Ovary (tissue), 9 donors: ENCODE results near the gene TENM3. TPM values are rescaled to one million over a fixed set of nuclear protein-coding genes. Genes with fewer than 3 reads are reported as not detected.

ENCODE experiments used
- DNase-seq, 5 donors: peaks; one replicate each; pipeline ENCODE4 v3.0.0-alpha.2; 2019 to 2020
- H3K27ac ChIP-seq, 2 donors: fragments of 200-600 bp; one replicate each; pipeline versions ENCODE4 v1.5.1 to v1.8.0; 2019 to 2022
- H3K27me3 ChIP-seq: fragments of 200-600 bp; one replicate; pipeline ENCODE4 v1.8.0; 2022
- H3K36me3 ChIP-seq: fragments of 200-600 bp; sonication (generic); one replicate; pipeline ENCODE4 v1.5.1; 2019
- H3K4me1 ChIP-seq: one replicate; pipeline ENCODE4 v1.8.1; 2013; ENCODE audit warnings: mild to moderate bottlenecking, moderate library complexity; ENCODE audit not compliant: insufficient read depth
- H3K4me3 ChIP-seq: fragments of 200-600 bp; sonication (generic); one replicate; pipeline ENCODE4 v1.5.1; 2017
- H3K9me3 ChIP-seq, 2 donors: fragments of 200-600 bp in 1 of 2; sonication (generic) in 1 of 2; one replicate each; pipeline versions ENCODE4 v1.5.1 to v1.8.1; 2013 to 2019; ENCODE audit warnings: mild to moderate bottlenecking in 1 of 2, moderate library complexity in 1 of 2
- CTCF ChIP-seq, 3 donors: fragments of 450-650 bp in 2 of 3; fragments of 200-600 bp in 1 of 3; IDR thresholded peaks; one replicate each; pipeline versions ENCODE4 v1.5.1 to v1.8.0; 2016 to 2022; ENCODE audit warnings: antibody characterized with exemption in 3 of 3, mild to moderate bottlenecking in 1 of 3
- EP300 ChIP-seq: sonication (generic); formaldehyde crosslinking; IDR thresholded peaks from one replicate; pipeline ENCODE4 v1.6.1; 2017; ENCODE audit warnings: antibody characterized with exemption
- POLR2A ChIP-seq: fragments of 450-650 bp; IDR thresholded peaks from one replicate; pipeline ENCODE4 v1.6.1; 2017; ENCODE audit warnings: antibody characterized with exemption, mild to moderate bottlenecking, moderate library complexity
- WGBS, 3 donors: extraction: QIAGEN DNeasy Blood & Tissue Kit in 1 of 3; methylation state at CpG; one replicate each; pipeline versions ENCODE4 v1.1.5 to v1.1.7; 2013 to 2017; 5-methylcytosine and 5-hydroxymethylcytosine counted together
- intact Hi-C, 4 donors: fragments of 100-400 bp; cut with DNase I; formaldehyde crosslinking; loops; one replicate each; pipeline versions ENCODE4 v1.11.0 to v1.15.1; 2022 to 2023
- polyA plus RNA-seq, 2 donors: library from polyadenylated mRNA; stranded (reverse); fragments of 200-250 nt in 1 of 2; fragments of 350-450 nt in 1 of 2; fragmentation: Illumina TruSeq in 1 of 2; extraction: RNeasy Lipid Tissue Mini Kit (QIAGEN cat#74804) in 1 of 2; gene quantifications; one replicate each; pipeline ENCODE4 v1.2.3, GENCODE V29; 2013 to 2014
- total RNA-seq, 7 donors: library from RNA; depleted of rRNA in 2 of 7; stranded (reverse); fragments of >200 nt in 2 of 7; fragmentation: NEBNext Ultra II Directional in 3 of 7; extraction: Animal tissue kit (Norgen Biotek cat#: 25700) in 3 of 7; gene quantifications; one replicate each; pipeline versions ENCODE4 v1.1.0 to v1.2.4, GENCODE V29; 2016 to 2023
- donor health status: DM: no; HTN: no; CAD: no; lungs with moderate emphysema.
- donor health status: DM: no; HTN: no; CAD: no.
- donor health status: Bipolar disorder and iron deficiency.
- donor health status: DM: yes; HTN: yes; CAD: no.
- donor health status: DM: no; HTN: no; CAD: no.
- donor health status: DM: yes; HTN: yes; CAD: no.

Gene TENM3
- total and polyA plus RNA-seq, 9 donors, result 0.82 to 16.1 (median 5.7) TPM

- no peak for TF ChIP-seq EP300
- TF ChIP-seq POLR2A, result no peak
- no peak for TF ChIP-seq CTCF (IDR thresholded peaks at IDR 0.05)
- intact Hi-C loops, result no loop called here
- H3K27me3 ChIP-seq, result no peaks in the 10 kb centered on the region
Measured at GRCh38 chr4:182257016-182257415, 13.8 kb downstream of the TENM3 start.

GRCh38 chr4:182257503-182257902, 14.3 kb downstream of the TENM3 start:
- H3K9me3 ChIP-seq, result no peaks in the 10 kb centered on the region
- H3K27ac ChIP-seq, result no peak overlapping the region
- H3K36me3 ChIP-seq, result no peaks in the 10 kb centered on the region
- TF ChIP-seq CTCF (IDR thresholded peaks at IDR 0.05), result no peak
- no peak for TF ChIP-seq POLR2A
- TF ChIP-seq EP300, result no peak
- no peaks in the 10 kb centered on the region for H3K4me1 ChIP-seq
- no peak for DNase-seq
- 54 to 58% (median 56%) methylated on average over 3 of the region's 3 CpGs for WGBS, 3 donors
- H3K4me3 ChIP-seq, result no peak overlapping the region
- intact Hi-C loops, result no loop called here
- no peaks in the 10 kb centered on the region for H3K27me3 ChIP-seq

More at GRCh38 chr4:182257016-182257415, 13.8 kb downstream of the TENM3 start:
- 87 to 91% (median 90%) methylated on average over 3 of the region's 3 CpGs for WGBS, 3 donors
- no peak overlapping the region for H3K27ac ChIP-seq
- DNase-seq, result no peak
- H3K4me1 ChIP-seq, result no peaks in the 10 kb centered on the region
- H3K4me3 ChIP-seq, result no peak overlapping the region
- H3K36me3 ChIP-seq, result no peaks in the 10 kb centered on the region
- H3K9me3 ChIP-seq, result no peaks in the 10 kb centered on the region

- no peak for TF ChIP-seq POLR2A
- TF ChIP-seq EP300, result no peak
- no peak for TF ChIP-seq CTCF (IDR thresholded peaks at IDR 0.05)
- WGBS, 3 donors, result 46 to 57% (median 54%) methylated on average over 4 of the region's 4 CpGs
- no peak for DNase-seq
- intact Hi-C loops, result no loop called here
- no peaks in the 10 kb centered on the region for H3K9me3 ChIP-seq
- H3K36me3 ChIP-seq, result no peaks in the 10 kb centered on the region
- no peak overlapping the region for H3K27ac ChIP-seq
- no peaks in the 10 kb centered on the region for H3K27me3 ChIP-seq
- H3K4me3 ChIP-seq, result no peak overlapping the region
- no peaks in the 10 kb centered on the region for H3K4me1 ChIP-seq
Measured at GRCh38 chr4:182258441-182259000, 15.3 kb downstream of the TENM3 start.

GRCh38 chr4:182261651-182262223, 18.5 kb downstream of the TENM3 start:
- no peaks in the 10 kb centered on the region for H3K9me3 ChIP-seq
- H3K27me3 ChIP-seq, result no peaks in the 10 kb centered on the region
- intact Hi-C loops, result no loop called here
- no peak overlapping the region for H3K27ac ChIP-seq
- 89 to 92% (median 90%) methylated on average over 8 of the region's 8 CpGs for WGBS, 3 donors
- no peak overlapping the region for H3K4me3 ChIP-seq
- no peaks in the 10 kb centered on the region for H3K4me1 ChIP-seq
- no peak for DNase-seq
- TF ChIP-seq CTCF (IDR thresholded peaks at IDR 0.05) (no peak), EP300 (no peak), POLR2A (no peak)
- no peaks in the 10 kb centered on the region for H3K36me3 ChIP-seq
